Measurements from ENCODE around the gene SYT9.

SYT9 gene

DNA sequence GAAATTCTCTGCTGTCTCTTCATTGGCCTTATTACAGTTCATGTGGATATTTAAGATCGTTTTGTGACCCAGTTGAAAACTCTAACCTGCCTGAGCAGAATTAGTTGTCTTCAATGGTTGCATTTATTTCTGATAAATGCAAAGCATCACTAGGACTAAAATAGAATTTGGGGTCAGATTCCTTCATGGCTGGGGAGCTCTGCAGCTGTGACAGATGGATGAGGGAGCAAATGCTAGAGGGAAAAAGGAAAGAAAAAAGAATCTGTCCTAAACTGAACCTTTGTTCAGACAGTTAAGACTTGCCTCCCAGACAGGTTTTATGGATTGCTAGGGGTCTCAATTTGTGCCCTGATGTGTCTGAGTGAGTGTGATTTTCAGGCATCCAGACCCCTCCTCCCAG lies 113.0 kb downstream of the SYT9 start (continued):
- TF ChIP-seq ZSCAN30 (tag by site-specific recombination; IDR thresholded peaks at IDR 0.05): no peak
- TF ChIP-seq, protein P1, sequence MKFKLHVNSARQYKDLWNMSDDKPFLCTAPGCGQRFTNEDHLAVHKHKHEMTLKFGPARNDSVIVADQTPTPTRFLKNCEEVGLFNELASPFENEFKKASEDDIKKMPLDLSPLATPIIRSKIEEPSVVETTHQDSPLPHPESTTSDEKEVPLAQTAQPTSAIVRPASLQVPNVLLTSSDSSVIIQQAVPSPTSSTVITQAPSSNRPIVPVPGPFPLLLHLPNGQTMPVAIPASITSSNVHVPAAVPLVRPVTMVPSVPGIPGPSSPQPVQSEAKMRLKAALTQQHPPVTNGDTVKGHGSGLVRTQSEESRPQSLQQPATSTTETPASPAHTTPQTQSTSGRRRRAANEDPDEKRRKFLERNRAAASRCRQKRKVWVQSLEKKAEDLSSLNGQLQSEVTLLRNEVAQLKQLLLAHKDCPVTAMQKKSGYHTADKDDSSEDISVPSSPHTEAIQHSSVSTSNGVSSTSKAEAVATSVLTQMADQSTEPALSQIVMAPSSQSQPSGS (tag by site-specific recombination; IDR thresholded peaks at IDR 0.05; ENCODE audit: low read depth): no peak
- no peak for TF ChIP-seq ZBTB7A (tag by site-specific recombination; IDR thresholded peaks at IDR 0.05; ENCODE audit: low read depth)
- no peak for TF ChIP-seq ZNF140 (tag by site-specific recombination; IDR thresholded peaks at IDR 0.05)
- TF ChIP-seq ZNF354C (tag by site-specific recombination; IDR thresholded peaks at IDR 0.05; ENCODE audit: borderline replicate concordance, low read depth): no peak
- no peak for TF ChIP-seq ZNF174 (tag by site-specific recombination; IDR thresholded peaks at IDR 0.05)
- TF ChIP-seq ZNF521 (tag by site-specific recombination; IDR thresholded peaks at IDR 0.05): no peak

DNA sequence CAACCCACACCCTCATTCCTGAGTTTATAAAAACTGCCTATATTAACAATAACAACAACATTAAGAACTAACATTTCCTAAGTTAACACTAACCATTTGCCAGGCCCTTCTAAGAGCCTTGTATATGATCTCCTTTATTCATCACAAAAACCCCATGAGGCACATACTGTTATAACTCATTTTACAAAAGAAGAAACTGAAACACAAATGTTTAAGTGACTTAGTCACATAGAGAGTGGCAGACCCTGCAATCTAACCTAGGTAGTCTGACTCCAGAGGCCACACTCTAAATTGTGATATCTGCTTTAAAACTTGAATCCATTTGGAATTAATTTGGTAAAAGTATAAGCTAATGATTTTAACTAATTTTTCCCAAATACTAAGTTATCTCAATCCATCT lies 116.1 kb downstream of the SYT9 start:
- Histone ChIP-seq H3K4me1 (ENCODE audit: control insufficient read depth, insufficient read depth, low read length) (no peaks in the 10 kb centered on the region), H3K4me3 (ENCODE audit: low read depth, low read length) (no peak overlapping the region), H3K9me3 (ENCODE audit: control insufficient read depth, insufficient read depth, low read depth, low read length) (no peaks in the 10 kb centered on the region), H3K36me3 (ENCODE audit: control insufficient read depth in 2 of 2, insufficient read depth in 1 of 2, low read length in 2 of 2) (no peaks in the 10 kb centered on the region), H3K27ac (ENCODE audit: extremely low read depth, low read depth, low read length) (no peak overlapping the region)
- ChIA-PET CTCF (no interaction called here), POLR2A (no interaction called here)
- TF ChIP-seq GLI4 (tag by site-specific recombination; IDR thresholded peaks at IDR 0.05) (no peak), ZBTB8A (tag by site-specific recombination; IDR thresholded peaks at IDR 0.05) (no peak), KLF10 (tag by site-specific recombination; IDR thresholded peaks at IDR 0.05) (no peak), ZBTB20 (tag by site-specific recombination; IDR thresholded peaks at IDR 0.05) (no peak), ZNF621 (tag by site-specific recombination; IDR thresholded peaks at IDR 0.05) (no peak), SP3 (tag by site-specific recombination; IDR thresholded peaks at IDR 0.05) (no peak), HOXC10 (CRISPR knock-in tag; IDR thresholded peaks at IDR 0.05) (no peak), ZNF433 (tag by site-specific recombination; IDR thresholded peaks at IDR 0.05; ENCODE audit: low read depth) (no peak), ZNF501 (tag by site-specific recombination; IDR thresholded peaks at IDR 0.05) (no peak), ZNF184 (tag by site-specific recombination; IDR thresholded peaks at IDR 0.05) (no peak)
- TF ChIP-seq, protein P2, sequence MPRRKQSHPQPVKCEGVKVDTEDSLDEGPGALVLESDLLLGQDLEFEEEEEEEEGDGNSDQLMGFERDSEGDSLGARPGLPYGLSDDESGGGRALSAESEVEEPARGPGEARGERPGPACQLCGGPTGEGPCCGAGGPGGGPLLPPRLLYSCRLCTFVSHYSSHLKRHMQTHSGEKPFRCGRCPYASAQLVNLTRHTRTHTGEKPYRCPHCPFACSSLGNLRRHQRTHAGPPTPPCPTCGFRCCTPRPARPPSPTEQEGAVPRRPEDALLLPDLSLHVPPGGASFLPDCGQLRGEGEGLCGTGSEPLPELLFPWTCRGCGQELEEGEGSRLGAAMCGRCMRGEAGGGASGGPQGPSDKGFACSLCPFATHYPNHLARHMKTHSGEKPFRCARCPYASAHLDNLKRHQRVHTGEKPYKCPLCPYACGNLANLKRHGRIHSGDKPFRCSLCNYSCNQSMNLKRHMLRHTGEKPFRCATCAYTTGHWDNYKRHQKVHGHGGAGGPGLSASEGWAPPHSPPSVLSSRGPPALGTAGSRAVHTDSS (tag by site-specific recombination; IDR thresholded peaks at IDR 0.05): no peak
- TF ChIP-seq, protein P3, sequence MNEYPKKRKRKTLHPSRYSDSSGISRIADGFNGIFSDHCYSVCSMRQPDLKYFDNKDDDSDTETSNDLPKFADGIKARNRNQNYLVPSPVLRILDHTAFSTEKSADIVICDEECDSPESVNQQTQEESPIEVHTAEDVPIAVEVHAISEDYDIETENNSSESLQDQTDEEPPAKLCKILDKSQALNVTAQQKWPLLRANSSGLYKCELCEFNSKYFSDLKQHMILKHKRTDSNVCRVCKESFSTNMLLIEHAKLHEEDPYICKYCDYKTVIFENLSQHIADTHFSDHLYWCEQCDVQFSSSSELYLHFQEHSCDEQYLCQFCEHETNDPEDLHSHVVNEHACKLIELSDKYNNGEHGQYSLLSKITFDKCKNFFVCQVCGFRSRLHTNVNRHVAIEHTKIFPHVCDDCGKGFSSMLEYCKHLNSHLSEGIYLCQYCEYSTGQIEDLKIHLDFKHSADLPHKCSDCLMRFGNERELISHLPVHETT (tag by site-specific recombination; IDR thresholded peaks at IDR 0.05): no peak
- TF ChIP-seq, protein P4, sequence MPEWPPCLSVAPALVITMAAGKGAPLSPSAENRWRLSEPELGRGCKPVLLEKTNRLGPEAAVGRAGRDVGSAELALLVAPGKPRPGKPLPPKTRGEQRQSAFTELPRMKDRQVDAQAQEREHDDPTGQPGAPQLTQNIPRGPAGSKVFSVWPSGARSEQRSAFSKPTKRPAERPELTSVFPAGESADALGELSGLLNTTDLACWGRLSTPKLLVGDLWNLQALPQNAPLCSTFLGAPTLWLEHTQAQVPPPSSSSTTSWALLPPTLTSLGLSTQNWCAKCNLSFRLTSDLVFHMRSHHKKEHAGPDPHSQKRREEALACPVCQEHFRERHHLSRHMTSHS (tag by site-specific recombination; IDR thresholded peaks at IDR 0.05): no peak
- TF ChIP-seq, protein P5, sequence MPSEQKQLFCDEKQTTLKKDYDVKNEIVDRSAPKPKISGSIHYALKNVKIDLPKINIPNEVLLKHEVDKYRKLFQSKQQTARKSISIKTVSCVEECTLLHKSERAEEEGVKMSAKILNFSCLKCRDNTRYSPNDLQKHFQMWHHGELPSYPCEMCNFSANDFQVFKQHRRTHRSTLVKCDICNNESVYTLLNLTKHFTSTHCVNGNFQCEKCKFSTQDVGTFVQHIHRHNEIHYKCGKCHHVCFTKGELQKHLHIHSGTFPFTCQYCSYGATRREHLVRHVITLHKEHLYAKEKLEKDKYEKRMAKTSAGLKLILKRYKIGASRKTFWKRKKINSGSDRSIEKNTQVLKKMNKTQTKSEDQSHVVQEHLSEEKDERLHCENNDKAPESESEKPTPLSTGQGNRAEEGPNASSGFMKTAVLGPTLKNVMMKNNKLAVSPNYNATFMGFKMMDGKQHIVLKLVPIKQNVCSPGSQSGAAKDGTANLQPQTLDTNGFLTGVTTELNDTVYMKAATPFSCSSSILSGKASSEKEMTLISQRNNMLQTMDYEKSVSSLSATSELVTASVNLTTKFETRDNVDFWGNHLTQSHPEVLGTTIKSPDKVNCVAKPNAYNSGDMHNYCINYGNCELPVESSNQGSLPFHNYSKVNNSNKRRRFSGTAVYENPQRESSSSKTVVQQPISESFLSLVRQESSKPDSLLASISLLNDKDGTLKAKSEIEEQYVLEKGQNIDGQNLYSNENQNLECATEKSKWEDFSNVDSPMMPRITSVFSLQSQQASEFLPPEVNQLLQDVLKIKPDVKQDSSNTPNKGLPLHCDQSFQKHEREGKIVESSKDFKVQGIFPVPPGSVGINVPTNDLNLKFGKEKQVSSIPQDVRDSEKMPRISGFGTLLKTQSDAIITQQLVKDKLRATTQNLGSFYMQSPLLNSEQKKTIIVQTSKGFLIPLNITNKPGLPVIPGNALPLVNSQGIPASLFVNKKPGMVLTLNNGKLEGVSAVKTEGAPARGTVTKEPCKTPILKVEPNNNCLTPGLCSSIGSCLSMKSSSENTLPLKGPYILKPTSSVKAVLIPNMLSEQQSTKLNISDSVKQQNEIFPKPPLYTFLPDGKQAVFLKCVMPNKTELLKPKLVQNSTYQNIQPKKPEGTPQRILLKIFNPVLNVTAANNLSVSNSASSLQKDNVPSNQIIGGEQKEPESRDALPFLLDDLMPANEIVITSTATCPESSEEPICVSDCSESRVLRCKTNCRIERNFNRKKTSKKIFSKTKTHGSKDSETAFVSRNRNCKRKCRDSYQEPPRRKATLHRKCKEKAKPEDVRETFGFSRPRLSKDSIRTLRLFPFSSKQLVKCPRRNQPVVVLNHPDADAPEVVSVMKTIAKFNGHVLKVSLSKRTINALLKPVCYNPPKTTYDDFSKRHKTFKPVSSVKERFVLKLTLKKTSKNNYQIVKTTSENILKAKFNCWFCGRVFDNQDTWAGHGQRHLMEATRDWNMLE (tag by site-specific recombination; conservative IDR thresholded peaks at IDR 0.05; ENCODE audit: low read depth): no peak
- TF ChIP-seq, protein P6, sequence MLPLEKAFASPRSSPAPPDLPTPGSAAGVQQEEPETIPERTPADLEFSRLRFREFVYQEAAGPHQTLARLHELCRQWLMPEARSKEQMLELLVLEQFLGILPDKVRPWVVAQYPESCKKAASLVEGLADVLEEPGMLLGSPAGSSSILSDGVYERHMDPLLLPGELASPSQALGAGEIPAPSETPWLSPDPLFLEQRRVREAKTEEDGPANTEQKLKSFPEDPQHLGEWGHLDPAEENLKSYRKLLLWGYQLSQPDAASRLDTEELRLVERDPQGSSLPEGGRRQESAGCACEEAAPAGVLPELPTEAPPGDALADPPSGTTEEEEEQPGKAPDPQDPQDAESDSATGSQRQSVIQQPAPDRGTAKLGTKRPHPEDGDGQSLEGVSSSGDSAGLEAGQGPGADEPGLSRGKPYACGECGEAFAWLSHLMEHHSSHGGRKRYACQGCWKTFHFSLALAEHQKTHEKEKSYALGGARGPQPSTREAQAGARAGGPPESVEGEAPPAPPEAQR (tag by site-specific recombination; IDR thresholded peaks at IDR 0.05): no peak
- TF ChIP-seq, protein P7, sequence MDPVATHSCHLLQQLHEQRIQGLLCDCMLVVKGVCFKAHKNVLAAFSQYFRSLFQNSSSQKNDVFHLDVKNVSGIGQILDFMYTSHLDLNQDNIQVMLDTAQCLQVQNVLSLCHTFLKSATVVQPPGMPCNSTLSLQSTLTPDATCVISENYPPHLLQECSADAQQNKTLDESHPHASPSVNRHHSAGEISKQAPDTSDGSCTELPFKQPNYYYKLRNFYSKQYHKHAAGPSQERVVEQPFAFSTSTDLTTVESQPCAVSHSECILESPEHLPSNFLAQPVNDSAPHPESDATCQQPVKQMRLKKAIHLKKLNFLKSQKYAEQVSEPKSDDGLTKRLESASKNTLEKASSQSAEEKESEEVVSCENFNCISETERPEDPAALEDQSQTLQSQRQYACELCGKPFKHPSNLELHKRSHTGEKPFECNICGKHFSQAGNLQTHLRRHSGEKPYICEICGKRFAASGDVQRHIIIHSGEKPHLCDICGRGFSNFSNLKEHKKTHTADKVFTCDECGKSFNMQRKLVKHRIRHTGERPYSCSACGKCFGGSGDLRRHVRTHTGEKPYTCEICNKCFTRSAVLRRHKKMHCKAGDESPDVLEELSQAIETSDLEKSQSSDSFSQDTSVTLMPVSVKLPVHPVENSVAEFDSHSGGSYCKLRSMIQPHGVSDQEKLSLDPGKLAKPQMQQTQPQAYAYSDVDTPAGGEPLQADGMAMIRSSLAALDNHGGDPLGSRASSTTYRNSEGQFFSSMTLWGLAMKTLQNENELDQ (tag by site-specific recombination; IDR thresholded peaks at IDR 0.05; ENCODE audit: low read depth): no peak
